PC-3 (cell line): ENCODE measurements around the gene UBE3A. TPM values are rescaled to one million over a fixed set of nuclear protein-coding genes. Genes with fewer than 3 reads are reported as not detected.

Experiments
- ATAC-seq: fragments of 200-7000 bp; cut with Tn5 transposase; 2 replicates; pipeline ENCODE4 v1.9.1; 2020; ENCODE audit warnings: mild to moderate bottlenecking, moderate library complexity
- BruUV-seq: library from RNA; stranded (reverse); fragments of 400-500 nt; replicated peaks from 2 replicates; lab custom pipeline; 2021; lab: Mats Ljungman, UMichigan
- CTCF ChIA-PET: fragments of 300-600 bp; sonication (Branson Sonifier 250); formaldehyde crosslinking; loops from one replicate; lab custom pipeline; 2022; ENCODE audit warnings: antibody characterized with exemption; lab: Charles Lee
- POLR2A ChIA-PET: fragments of 300-600 bp; sonication (Branson Sonifier 250); formaldehyde crosslinking; loops from one replicate; lab custom pipeline; 2022; ENCODE audit warnings: antibody characterized with exemption; ENCODE audit not compliant: unreplicated experiment; lab: Charles Lee
- DNase-seq: peaks from one replicate; pipeline ENCODE4 v3.0.0-alpha.2; 2015
- H2AFZ ChIP-seq: fragments of 300-600 bp; sonication (generic); 2 replicates; pipeline ENCODE4 v1.6.0; 2016; ENCODE audit warnings: antibody characterized with exemption, low read length
- H3F3A ChIP-seq: fragments of 300-600 bp; sonication (generic); one replicate; pipeline ENCODE4 v1.6.0; 2017; ENCODE audit warnings: antibody characterized with exemption, low read length, control low read depth, mild to moderate bottlenecking; ENCODE audit not compliant: unreplicated experiment
- H3K27ac ChIP-seq: fragments of 300-600 bp; sonication (generic); 2 replicates; pipeline ENCODE4 v1.5.1; 2016; ENCODE audit warnings: mild to moderate bottlenecking, low read length
- H3K27me3 ChIP-seq: fragments of 300-600 bp; sonication (generic); 2 replicates; pipeline ENCODE4 v1.6.1; 2016; ENCODE audit warnings: low read length, mixed read lengths
- H3K36me3 ChIP-seq: fragments of 300-600 bp; sonication (generic); 2 replicates; pipeline ENCODE4 v1.6.1; 2016; ENCODE audit warnings: low read depth, mixed run types, low read length, mixed read lengths
- H3K4me1 ChIP-seq: fragments of 300-600 bp; sonication (generic); 2 replicates; pipeline ENCODE4 v1.5.1; 2016; ENCODE audit warnings: low read length; ENCODE audit not compliant: insufficient read depth
- H3K4me2 ChIP-seq: fragments of 300-600 bp; sonication (generic); 2 replicates; pipeline ENCODE4 v1.6.0; 2016; ENCODE audit warnings: low read length
- H3K4me3 ChIP-seq: fragments of 300-600 bp; sonication (generic); 2 replicates; pipeline ENCODE4 v1.5.1; 2016; ENCODE audit warnings: mild to moderate bottlenecking, low read length, mixed read lengths
- H3K79me2 ChIP-seq: fragments of 300-600 bp; sonication (generic); 2 replicates; pipeline ENCODE4 v1.6.1; 2017; ENCODE audit warnings: low read length, mixed read lengths
- H3K9ac ChIP-seq: fragments of 300-600 bp; sonication (generic); 2 replicates; pipeline ENCODE4 v1.6.0; 2016; ENCODE audit warnings: mild to moderate bottlenecking, low read length
- H3K9me2 ChIP-seq: fragments of 300-600 bp; sonication (generic); replicated peaks from 2 replicates; pipeline ENCODE4 v1.6.1; 2016; ENCODE audit warnings: mixed run types, low read length, mixed read lengths
- H3K9me3 ChIP-seq: fragments of 300-600 bp; sonication (generic); 2 replicates; pipeline ENCODE4 v1.6.1; 2016; ENCODE audit warnings: low read length, mixed read lengths
- H4K20me1 ChIP-seq: fragments of 300-600 bp; sonication (generic); 2 replicates; pipeline ENCODE4 v1.6.1; 2016; ENCODE audit warnings: low read length, mixed read lengths
- CTCF ChIP-seq: fragments of 300-600 bp; sonication (generic); conservative IDR thresholded peaks from 2 replicates; pipeline ENCODE4 v1.5.1; 2017; ENCODE audit warnings: antibody characterized with exemption, low read depth, mild to moderate bottlenecking, low read length
- EZH2 ChIP-seq: fragments of 300-600 bp; sonication (generic); IDR thresholded peaks from one replicate; pipeline ENCODE4 v1.6.1; 2017; ENCODE audit warnings: antibody characterized with exemption, mild to moderate bottlenecking, low read length; ENCODE audit not compliant: unreplicated experiment
- EZH2phosphoT487 ChIP-seq: fragments of 300-600 bp; sonication (generic); IDR thresholded peaks from 2 replicates; pipeline ENCODE4 v1.6.1; 2018; ENCODE audit warnings: mild to moderate bottlenecking, antibody characterized with exemption, low read length, borderline replicate concordance
- intact Hi-C: fragments of 100-400 bp; cut with micrococcal nuclease; formaldehyde crosslinking; loops from 2 replicates; pipeline ENCODE4 v1.9.0; 2023
- total RNA-seq: library from RNA; depleted of rRNA; stranded (reverse); fragments of >200 nt; gene quantifications from 2 replicates; pipeline ENCODE4 v1.2.3, GENCODE V29; 2014

Gene UBE3A
- total RNA-seq, 1 experiment from 2014 or later: 59.5 TPM

- Histone ChIP-seq H3K36me3 (no peaks in the 10 kb centered on the region), H3K4me2 (no peak overlapping the region), H3F3A (no peaks in the 10 kb centered on the region), H3K9me2 (no peaks in the 10 kb centered on the region), H3K9ac (no peak overlapping the region), H3K79me2 (no peaks in the 10 kb centered on the region), H3K27ac (no peak overlapping the region), H3K27me3 (no peaks in the 10 kb centered on the region), H3K4me1 (no peaks in the 10 kb centered on the region), H3K4me3 (no peak overlapping the region), H2AFZ (no peak overlapping the region), H4K20me1 (no peaks in the 10 kb centered on the region), H3K9me3 (peaks cover 14% of the 10 kb centered on the region; the same call in 1 of the 2 replicates)
- no peak for ATAC-seq
- POLR2A ChIA-PET: no interaction called here
- TF ChIP-seq CTCF: no peak
- TF ChIP-seq EZH2: no peak
- no peak for TF ChIP-seq EZH2phosphoT487
- BruUV-seq: no TSS peak
- no peak for DNase-seq
- CTCF ChIA-PET: no interaction called here
- intact Hi-C loops: no loop called here
These were observed 12.7 kb upstream of the UBE3A start for GRCh38 chr15:25451501-25451900.

GRCh38 chr15:25450163-25450562 lies 11.3 kb upstream of the UBE3A start:
- BruUV-seq: no TSS peak
- DNase-seq (no peak), ATAC-seq (no peak)
- H3K9me3 ChIP-seq: peaks cover 11% of the 10 kb centered on the region; the same call in 1 of the 2 replicates
- H3K4me2 ChIP-seq: no peak overlapping the region
- no peak overlapping the region for H2AFZ ChIP-seq
- ChIA-PET CTCF (no interaction called here), POLR2A (interaction anchor here (0.9 kb wide), 1 partner anchor 42 kb away, joined by 5 read pairs; no protein-coding TSS in a partner anchor)
- H3K79me2 ChIP-seq: no peaks in the 10 kb centered on the region
- no peak overlapping the region for H3K4me3 ChIP-seq
- no peaks in the 10 kb centered on the region for H3F3A ChIP-seq
- H3K36me3 ChIP-seq: no peaks in the 10 kb centered on the region
- H4K20me1 ChIP-seq: no peaks in the 10 kb centered on the region
- no peaks in the 10 kb centered on the region for H3K27me3 ChIP-seq
- H3K9me2 ChIP-seq: no peaks in the 10 kb centered on the region
- intact Hi-C loops: no loop called here
- no peak overlapping the region for H3K27ac ChIP-seq
- no peak overlapping the region for H3K9ac ChIP-seq
- H3K4me1 ChIP-seq: no peaks in the 10 kb centered on the region
- TF ChIP-seq EZH2phosphoT487 (no peak), EZH2 (no peak), CTCF (no peak)

GRCh38 chr15:25446076-25446475 lies 7.3 kb upstream of the UBE3A start:
- CTCF ChIA-PET: no interaction called here
- TF ChIP-seq EZH2phosphoT487: no peak
- TF ChIP-seq EZH2: no peak
- no peak for TF ChIP-seq CTCF

More at GRCh38 chr15:25446076-25446475, 7.3 kb upstream of the UBE3A start:
- Histone ChIP-seq H3K36me3 (no peaks in the 10 kb centered on the region), H3K79me2 (no peaks in the 10 kb centered on the region), H3F3A (no peaks in the 10 kb centered on the region), H4K20me1 (no peaks in the 10 kb centered on the region), H3K27me3 (no peaks in the 10 kb centered on the region), H3K9me2 (no peaks in the 10 kb centered on the region), H3K4me2 (no peak overlapping the region), H2AFZ (no peak overlapping the region), H3K4me1 (0 out of 2 replicates have a peak, but pooled peaks cover under 1% of the 10 kb centered on the region), H3K9me3 (peaks cover 9% of the 10 kb centered on the region; the same call in 1 of the 2 replicates), H3K4me3 (no peak overlapping the region), H3K9ac (no peak overlapping the region), H3K27ac (no peak overlapping the region)
- intact Hi-C loops: no loop called here
- POLR2A ChIA-PET: no interaction called here
- BruUV-seq: no TSS peak
- ATAC-seq (no peak), DNase-seq (no peak)
